H1 (cell line): ENCODE results near the gene WHAMM. TPM values are rescaled to one million over a fixed set of nuclear protein-coding genes. Genes with fewer than 3 reads are reported as not detected.

ENCODE experiments used
- CTCF ChIA-PET: fragments of 300-600 bp; sonication (Branson Sonifier 250); formaldehyde crosslinking; loops from one replicate; lab custom pipeline; 2021; ENCODE audit not compliant: partially characterized antibody; lab: Charles Lee
- POLR2A ChIA-PET: fragments of 300-600 bp; sonication (Branson Sonifier 250); formaldehyde crosslinking; loops from one replicate; lab custom pipeline; 2021; ENCODE audit warnings: inconsistent platforms; ENCODE audit not compliant: partially characterized antibody; lab: Charles Lee
- DNase-seq, 2 experiments: peaks; one replicate each; pipeline versions ENCODE4 v3.0.0 to v3.0.0-alpha.2; 2010 to 2022; ENCODE audit warnings: low spot score in 2 of 2, low read depth in 1 of 2, mixed read lengths in 1 of 2
- FAIRE-seq: peaks from 2 replicates; lab custom pipeline; 2011; peaks lifted over from hg19 to GRCh38; lab: Jason Lieb, UNC
- H2AFZ ChIP-seq: 2 replicates; pipeline ENCODE4 v1.8.1; 2012; ENCODE audit warnings: low read length, inconsistent platforms
- H2AK5ac ChIP-seq: 2 replicates; pipeline ENCODE4 v1.6.1; 2013; ENCODE audit warnings: low read depth, low read length
- H2BK120ac ChIP-seq: replicated peaks from 2 replicates; pipeline ENCODE3; 2013; ENCODE audit warnings: low read depth, low read length, inconsistent platforms
- H2BK12ac ChIP-seq: 2 replicates; pipeline ENCODE4 v1.6.1; 2013; ENCODE audit warnings: low read depth, low read length
- H2BK15ac ChIP-seq: 2 replicates; pipeline ENCODE4 v1.6.1; 2013; ENCODE audit warnings: low read length
- H2BK20ac ChIP-seq: 2 replicates; pipeline ENCODE4 v1.6.1; 2013; ENCODE audit warnings: low read length
- H2BK5ac ChIP-seq: 2 replicates; pipeline ENCODE4 v1.6.1; 2013; ENCODE audit warnings: low read depth, low read length
- H3K14ac ChIP-seq: 2 replicates; pipeline ENCODE4 v1.6.1; 2013; ENCODE audit warnings: inconsistent platforms; ENCODE audit not compliant: insufficient read length
- H3K18ac ChIP-seq: 2 replicates; pipeline ENCODE4 v1.6.1; 2013; ENCODE audit warnings: low read length; ENCODE audit errors: extremely low read depth
- H3K23ac ChIP-seq: 2 replicates; pipeline ENCODE4 v1.6.1; 2013; ENCODE audit warnings: inconsistent platforms; ENCODE audit not compliant: insufficient read length
- H3K23me2 ChIP-seq: 2 replicates; pipeline ENCODE4 v1.6.1; 2013; ENCODE audit warnings: low read depth, low read length
- H3K27ac ChIP-seq: 2 replicates; pipeline ENCODE4 v1.6.1; 2011; ENCODE audit warnings: low read depth, low read length, inconsistent platforms
- H3K27me3 ChIP-seq, 4 experiments: replicated peaks in 1 of 4; 1 replicate in 1 of 4; 2 replicates in 3 of 4; pipeline versions ENCODE4 v1.6.1 to v1.8.1; 2011 to 2013; ENCODE audit warnings: low read length in 3 of 4, mild to moderate bottlenecking in 3 of 4, inconsistent platforms in 2 of 4, mixed read lengths in 2 of 4, moderate library complexity in 1 of 4; ENCODE audit not compliant: control insufficient read depth in 3 of 4, insufficient read depth in 3 of 4; ENCODE audit errors: extremely low read depth in 1 of 4
- H3K36me3 ChIP-seq, 4 experiments: 2 replicates each; pipeline versions ENCODE4 v1.6.1 to v1.8.1; 2011 to 2013; ENCODE audit warnings: mild to moderate bottlenecking in 4 of 4, low read length in 3 of 4, moderate library complexity in 2 of 4, control low read depth in 1 of 4, inconsistent platforms in 1 of 4; ENCODE audit not compliant: insufficient read depth in 4 of 4, control insufficient read depth in 2 of 4
- H3K4ac ChIP-seq: replicated peaks from 2 replicates; pipeline ENCODE3; 2013; ENCODE audit warnings: low read length, low read depth, mixed read lengths, inconsistent platforms; ENCODE audit not compliant: insufficient read length
- H3K4me1 ChIP-seq, 4 experiments: replicated peaks in 1 of 4; 1 replicate in 1 of 4; 2 replicates in 3 of 4; pipeline versions ENCODE4 v1.6.1 to v1.8.1; 2011 to 2013; ENCODE audit warnings: low read length in 3 of 4, inconsistent platforms in 2 of 4, mixed read lengths in 1 of 4; ENCODE audit not compliant: insufficient read depth in 4 of 4, control insufficient read depth in 3 of 4
- H3K4me2 ChIP-seq, 2 experiments: 2 replicates each; pipeline versions ENCODE4 v1.6.1 to v1.8.1; 2011 to 2013; ENCODE audit warnings: low read depth in 2 of 2, low read length in 2 of 2, control low read depth in 1 of 2, inconsistent platforms in 1 of 2, mild to moderate bottlenecking in 1 of 2; ENCODE audit not compliant: insufficient read depth in 1 of 2
- H3K4me3 ChIP-seq, 4 experiments: fragments of 200-600, 300-600 bp in 1 of 4; sonication (generic), shearing (Covaris generic), sonication (Bioruptor Twin) in 1 of 4; 2 replicates each; pipeline versions ENCODE4 v1.5.1 to v1.8.1; 2011 to 2016; ENCODE audit warnings: low read length in 4 of 4, low read depth in 3 of 4, control low read depth in 2 of 4, inconsistent platforms in 2 of 4, mild to moderate bottlenecking in 2 of 4, mixed read lengths in 1 of 4, moderate library complexity in 1 of 4; ENCODE audit not compliant: insufficient read depth in 2 of 4; ENCODE audit errors: extremely low read depth in 1 of 4
- H3K56ac ChIP-seq: replicated peaks from 2 replicates; pipeline ENCODE3; 2013; ENCODE audit warnings: low read depth, mild to moderate bottlenecking, mixed read lengths, low read length, inconsistent platforms; ENCODE audit not compliant: insufficient read length
- H3K79me1 ChIP-seq: 2 replicates; pipeline ENCODE4 v1.6.1; 2013; ENCODE audit warnings: low read depth, low read length, control low read depth
- H3K79me2 ChIP-seq, 2 experiments: 2 replicates each; pipeline versions ENCODE4 v1.6.1 to v1.8.1; 2012 to 2013; ENCODE audit warnings: low read length in 2 of 2, mild to moderate bottlenecking in 2 of 2, inconsistent platforms in 1 of 2; ENCODE audit not compliant: insufficient read depth in 2 of 2, control insufficient read depth in 1 of 2
- H3K9ac ChIP-seq, 4 experiments: replicated peaks in 1 of 4; 1 replicate in 1 of 4; 2 replicates in 3 of 4; pipeline versions ENCODE4 v1.6.1 to v1.8.1; 2011 to 2013; ENCODE audit warnings: low read depth in 3 of 4, low read length in 3 of 4, control low read depth in 2 of 4, mild to moderate bottlenecking in 2 of 4, moderate library complexity in 2 of 4, inconsistent platforms in 1 of 4; ENCODE audit errors: extremely low read depth in 1 of 4
- H3K9me3 ChIP-seq, 2 experiments: 2 replicates each; pipeline versions ENCODE4 v1.6.1 to v1.8.1; 2012 to 2013; ENCODE audit warnings: mild to moderate bottlenecking in 2 of 2, moderate library complexity in 2 of 2, control low read depth in 1 of 2, inconsistent platforms in 1 of 2, low read depth in 1 of 2, low read length in 1 of 2, mixed read lengths in 1 of 2; ENCODE audit not compliant: insufficient read depth in 2 of 2
- H4K20me1 ChIP-seq, 2 experiments: replicated peaks in 1 of 2; 2 replicates each; pipeline versions ENCODE3 to v1.8.1; 2011 to 2013; ENCODE audit warnings: inconsistent platforms in 2 of 2, low read length in 2 of 2, mild to moderate bottlenecking in 1 of 2; ENCODE audit not compliant: insufficient read depth in 2 of 2, control insufficient read depth in 1 of 2
- H4K5ac ChIP-seq: 2 replicates; pipeline ENCODE4 v1.6.1; 2013; ENCODE audit warnings: low read length, low read depth, mixed read lengths, inconsistent platforms; ENCODE audit not compliant: insufficient read length
- H4K8ac ChIP-seq: 2 replicates; pipeline ENCODE4 v1.8.0; 2013; ENCODE audit warnings: mild to moderate bottlenecking, moderate library complexity, low read length, inconsistent platforms; ENCODE audit not compliant: insufficient read depth; ENCODE audit errors: extremely low read depth
- H4K91ac ChIP-seq: replicated peaks from 2 replicates; pipeline ENCODE3; 2013; ENCODE audit warnings: low read length, mixed read lengths, inconsistent platforms; ENCODE audit not compliant: insufficient read length
- BACH1 ChIP-seq: IDR thresholded peaks from 2 replicates; pipeline ENCODE4 v1.6.1; 2012; ENCODE audit warnings: low read length, improper control_type of control experiment
- CBX8 ChIP-seq: fragments of 300-800, 300-1000 bp; sonication (generic); IDR thresholded peaks from 2 replicates; pipeline ENCODE4 v1.7.1; 2016; ENCODE audit warnings: low read depth, low read length, borderline replicate concordance
- CHD1 ChIP-seq: IDR thresholded peaks from 2 replicates; pipeline ENCODE4 v1.6.1; 2012; ENCODE audit warnings: low read depth, low read length, improper control_type of control experiment
- GABPA ChIP-seq: IDR thresholded peaks from 2 replicates; pipeline ENCODE4 v1.6.1; 2011; ENCODE audit warnings: mild to moderate bottlenecking, low read length, moderate library complexity, borderline replicate concordance; ENCODE audit not compliant: insufficient read depth
- HDAC6 ChIP-seq: IDR thresholded peaks from one replicate; pipeline ENCODE4 v1.7.1; 2012; ENCODE audit warnings: low read depth, mild to moderate bottlenecking, inconsistent platforms, low read length, moderate library complexity
- POU5F1 ChIP-seq: IDR thresholded peaks from 2 replicates; pipeline ENCODE4 v1.6.1; 2011; ENCODE audit warnings: low read depth, mild to moderate bottlenecking, low read length, moderate library complexity
- RBBP5 ChIP-seq: IDR thresholded peaks from 2 replicates; pipeline ENCODE4 v1.7.1; 2012; ENCODE audit warnings: low read depth, mild to moderate bottlenecking, inconsistent platforms, low read length, moderate library complexity, borderline replicate concordance
- SUZ12 ChIP-seq: fragments of 200-600 bp; sonication (generic); IDR thresholded peaks from 2 replicates; pipeline ENCODE4 v1.6.1; 2012; ENCODE audit warnings: mild to moderate bottlenecking, inconsistent platforms, low read length, moderate library complexity, mixed read lengths
- TCF12 ChIP-seq: IDR thresholded peaks from 2 replicates; pipeline ENCODE4 v1.6.1; 2011; ENCODE audit warnings: low read depth, mild to moderate bottlenecking, low read length
- WGBS, 2 experiments: shearing (Covaris generic) in 1 of 2; methylation state at CpG; one replicate each; pipeline versions ENCODE4 v1.1.6 to v1.1.7; 2013 to 2015; ENCODE audit warnings: low lambda C conversion rate in 2 of 2, mixed read lengths in 2 of 2, inconsistent platforms in 1 of 2, low coverage in 1 of 2, missing lambda C conversion rate in 1 of 2; ENCODE audit not compliant: insufficient replicate concordance in 2 of 2, insufficient coverage in 1 of 2, insufficient read length in 1 of 2; ENCODE audit errors: extremely low coverage in 1 of 2, missing lambda C conversion rate in 1 of 2; 5-methylcytosine and 5-hydroxymethylcytosine counted together
- polyA plus RNA-seq, 7 experiments: library from polyadenylated mRNA; depleted of rRNA in 3 of 7; stranded (reverse) in 5 of 7; unstranded in 2 of 7; fragments of >200 nt in 5 of 7; fragments of 200-250 nt in 2 of 7; gene quantifications; 1 replicate in 5 of 7; 2 replicates in 1 of 7; 4 replicates in 1 of 7; pipeline versions ENCODE4 v1.2.1 to v1.2.3, GENCODE V29; 2011 to 2013; ENCODE audit warnings: missing spikeins in 2 of 7, mixed read lengths in 2 of 7
- total RNA-seq: library from RNA; stranded (reverse); fragmentation: NEBNext Ultra II Directional; extraction: Animal tissue kit (Norgen Biotek cat#: 25700); gene quantifications from 2 replicates; pipeline ENCODE4 v1.2.1, GENCODE V29; 2021
- TF ChIP-seq, protein P1 (sequence below), 3 experiments: IDR thresholded peaks; 1 replicate in 2 of 3; 2 replicates in 1 of 3; pipeline versions ENCODE4 v1.5.1 to v1.6.1; 2011; ENCODE audit warnings: low read length in 3 of 3, mild to moderate bottlenecking in 3 of 3, inconsistent platforms in 2 of 3, low read depth in 1 of 3, moderate library complexity in 1 of 3; ENCODE audit not compliant: insufficient read depth in 1 of 3; ENCODE audit errors: control extremely low read depth in 1 of 3
- TF ChIP-seq, protein P2 (sequence below): IDR thresholded peaks from 2 replicates; pipeline ENCODE4 v1.6.1; 2012; ENCODE audit warnings: inconsistent platforms

The WHAMM gene
- total and polyA plus RNA-seq, 2 of the 8 experiments (the other 6 are each of a cell fraction or from before 2014, with no cell fraction given) = 1.1 to 3.3 TPM

DNA sequence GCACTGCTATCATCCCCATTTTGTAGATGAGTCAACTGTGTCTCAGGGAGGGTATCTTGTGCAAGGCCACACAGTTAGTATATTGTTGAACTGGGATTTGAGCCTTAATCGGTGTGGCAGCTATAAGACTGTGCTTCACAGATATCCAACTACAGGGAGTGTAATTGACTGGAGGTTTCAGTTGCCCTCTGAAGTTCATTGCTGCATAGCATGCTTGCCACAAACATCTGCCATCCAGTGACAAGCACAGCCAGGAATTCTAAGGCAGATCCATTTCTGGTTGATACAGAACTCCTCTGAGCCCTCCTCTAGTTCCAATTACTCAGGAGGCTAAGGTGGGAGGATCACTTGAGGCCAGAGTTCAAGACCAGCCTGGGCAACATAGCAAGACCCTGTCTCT is 19.9 kb upstream of the WHAMM start:
- Histone ChIP-seq H3K27me3 (no peaks in the 10 kb centered on the region), H3K56ac (no peak overlapping the region), H3K27ac (no peak overlapping the region), H3K23me2 (no peaks in the 10 kb centered on the region; the same call in 1 of the 2 replicates), H3K23ac (no peak overlapping the region), H3K79me2 (no peaks in the 10 kb centered on the region), H3K4me1 (no peaks in the 10 kb centered on the region), H4K91ac (no peak overlapping the region), H3K4me2 (no peak overlapping the region), H3K79me1 (no peaks in the 10 kb centered on the region), H3K36me3 (no peaks in the 10 kb centered on the region), H3K9ac (no peak overlapping the region), H3K14ac (no peak overlapping the region), H4K5ac (no peak overlapping the region), H2AK5ac (no peak overlapping the region), H3K4ac (no peak overlapping the region), H2BK15ac (no peak overlapping the region), H2BK12ac (no peak overlapping the region), H2AFZ (no peak overlapping the region), H2BK20ac (no peak overlapping the region), H3K4me3 (no peak overlapping the region), H4K8ac (no peak overlapping the region), H2BK5ac (no peak overlapping the region), H3K9me3 (no peaks in the 10 kb centered on the region), H2BK120ac (no peak overlapping the region), H3K18ac (no peak overlapping the region), H4K20me1 (no peaks in the 10 kb centered on the region)
- no peak for FAIRE-seq
- ChIA-PET POLR2A (no interaction called here), CTCF (no interaction called here)
- 95% methylated on average over 1 of the region's 1 CpG; no CpG with 5 or more reads in 1 of the 2 experiments for WGBS, 2 experiments
- DNase-seq = no peak
- TF ChIP-seq, protein P1, sequence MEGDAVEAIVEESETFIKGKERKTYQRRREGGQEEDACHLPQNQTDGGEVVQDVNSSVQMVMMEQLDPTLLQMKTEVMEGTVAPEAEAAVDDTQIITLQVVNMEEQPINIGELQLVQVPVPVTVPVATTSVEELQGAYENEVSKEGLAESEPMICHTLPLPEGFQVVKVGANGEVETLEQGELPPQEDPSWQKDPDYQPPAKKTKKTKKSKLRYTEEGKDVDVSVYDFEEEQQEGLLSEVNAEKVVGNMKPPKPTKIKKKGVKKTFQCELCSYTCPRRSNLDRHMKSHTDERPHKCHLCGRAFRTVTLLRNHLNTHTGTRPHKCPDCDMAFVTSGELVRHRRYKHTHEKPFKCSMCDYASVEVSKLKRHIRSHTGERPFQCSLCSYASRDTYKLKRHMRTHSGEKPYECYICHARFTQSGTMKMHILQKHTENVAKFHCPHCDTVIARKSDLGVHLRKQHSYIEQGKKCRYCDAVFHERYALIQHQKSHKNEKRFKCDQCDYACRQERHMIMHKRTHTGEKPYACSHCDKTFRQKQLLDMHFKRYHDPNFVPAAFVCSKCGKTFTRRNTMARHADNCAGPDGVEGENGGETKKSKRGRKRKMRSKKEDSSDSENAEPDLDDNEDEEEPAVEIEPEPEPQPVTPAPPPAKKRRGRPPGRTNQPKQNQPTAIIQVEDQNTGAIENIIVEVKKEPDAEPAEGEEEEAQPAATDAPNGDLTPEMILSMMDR (IDR thresholded peaks at IDR 0.05; ENCODE audit: control extremely low read depth in 1 of 3, insufficient read depth in 1 of 3, low read depth in 1 of 3, low read length in 3 of 3) = no peak
- no peak for TF ChIP-seq GABPA
- TF ChIP-seq CHD1 = no peak
- TF ChIP-seq HDAC6 = no peak
- no peak for TF ChIP-seq SUZ12
- no peak for TF ChIP-seq POU5F1
- no peak for TF ChIP-seq BACH1
- TF ChIP-seq, protein P2, sequence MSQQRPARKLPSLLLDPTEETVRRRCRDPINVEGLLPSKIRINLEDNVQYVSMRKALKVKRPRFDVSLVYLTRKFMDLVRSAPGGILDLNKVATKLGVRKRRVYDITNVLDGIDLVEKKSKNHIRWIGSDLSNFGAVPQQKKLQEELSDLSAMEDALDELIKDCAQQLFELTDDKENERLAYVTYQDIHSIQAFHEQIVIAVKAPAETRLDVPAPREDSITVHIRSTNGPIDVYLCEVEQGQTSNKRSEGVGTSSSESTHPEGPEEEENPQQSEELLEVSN = no peak
- no peak for TF ChIP-seq RBBP5
- no peak for TF ChIP-seq CBX8
- no peak for TF ChIP-seq TCF12
